Progenitor cell of endocrine pancreas (in vitro differentiated cells): ENCODE measurements around the gene SLC25A10. TPM values are rescaled to one million over a fixed set of nuclear protein-coding genes. Genes with fewer than 3 reads are reported as not detected.

ENCODE experiments used
- DNase-seq: peaks from one replicate; pipeline ENCODE4 v3.0.0; 2021; ENCODE audit warnings: low spot score; ENCODE audit not compliant: unreplicated experiment
- H3K27ac Mint-ChIP-seq: 2 replicates; pipeline ENCODE4 v1.8.0; 2021; ENCODE audit warnings: mild to moderate bottlenecking, moderate library complexity, mixed read lengths
- H3K27me3 Mint-ChIP-seq: 2 replicates; pipeline ENCODE4 v1.8.0; 2021; ENCODE audit warnings: mixed read lengths
- H3K36me3 Mint-ChIP-seq: 2 replicates; pipeline ENCODE4 v1.8.0; 2022; ENCODE audit warnings: mixed read lengths; ENCODE audit not compliant: insufficient read depth
- H3K4me1 Mint-ChIP-seq: 2 replicates; pipeline ENCODE4 v1.8.0; 2021; ENCODE audit warnings: low read depth, mixed read lengths
- H3K4me3 Mint-ChIP-seq: 2 replicates; pipeline ENCODE4 v1.8.0; 2021; ENCODE audit warnings: low read depth, mild to moderate bottlenecking, moderate library complexity, mixed read lengths
- H3K9me3 Mint-ChIP-seq: 2 replicates; pipeline ENCODE4 v1.8.0; 2021; ENCODE audit warnings: low read depth, mixed read lengths
- CTCF ChIP-seq: fragments of 200-600 bp; sonication (generic); IDR thresholded peaks from one replicate; pipeline ENCODE4 v1.5.0; 2021; ENCODE audit warnings: antibody characterized with exemption, mild to moderate bottlenecking; ENCODE audit not compliant: unreplicated experiment
- total RNA-seq: library from RNA; stranded (reverse); gene quantifications from 2 replicates; pipeline ENCODE4 v1.2.1, GENCODE V29; 2021

SLC25A10 gene
- total RNA-seq, 1 donor from 2014 or later, result 36.9 TPM

- Mint-ChIP-seq H3K27me3 (no peaks in the 10 kb centered on the region), H3K27ac (no peak overlapping the region), H3K36me3 (peaks cover 6% of the 10 kb centered on the region), H3K9me3 (no peaks in the 10 kb centered on the region), H3K4me1 (peaks cover 3% of the 10 kb centered on the region), H3K4me3 (no peak overlapping the region)
- no peak for TF ChIP-seq CTCF
- DNase-seq, result no peak
Observed at GRCh38 chr17:81676906-81677305, 35.2 kb upstream of the SLC25A10 start.

- Mint-ChIP-seq H3K4me1 (peaks cover 16% of the 10 kb centered on the region), H3K27ac (no peak overlapping the region), H3K4me3 (no peak overlapping the region), H3K36me3 (peaks cover 2% of the 10 kb centered on the region), H3K27me3 (no peaks in the 10 kb centered on the region), H3K9me3 (no peaks in the 10 kb centered on the region)
- DNase-seq, result no peak
- no peak for TF ChIP-seq CTCF
Observed at GRCh38 chr17:81680150-81680549, 31.9 kb upstream of the SLC25A10 start.

GRCh38 chr17:81681672-81682071 lies 30.4 kb upstream of the SLC25A10 start:
- H3K4me3 Mint-ChIP-seq, result no peak overlapping the region
- no peak for DNase-seq
- H3K36me3 Mint-ChIP-seq, result peaks cover 3% of the 10 kb centered on the region
- H3K27me3 Mint-ChIP-seq, result no peaks in the 10 kb centered on the region
- TF ChIP-seq CTCF, result no peak
- peaks cover 13% of the 10 kb centered on the region for H3K4me1 Mint-ChIP-seq
- no peaks in the 10 kb centered on the region for H3K9me3 Mint-ChIP-seq
- no peak overlapping the region for H3K27ac Mint-ChIP-seq

DNA sequence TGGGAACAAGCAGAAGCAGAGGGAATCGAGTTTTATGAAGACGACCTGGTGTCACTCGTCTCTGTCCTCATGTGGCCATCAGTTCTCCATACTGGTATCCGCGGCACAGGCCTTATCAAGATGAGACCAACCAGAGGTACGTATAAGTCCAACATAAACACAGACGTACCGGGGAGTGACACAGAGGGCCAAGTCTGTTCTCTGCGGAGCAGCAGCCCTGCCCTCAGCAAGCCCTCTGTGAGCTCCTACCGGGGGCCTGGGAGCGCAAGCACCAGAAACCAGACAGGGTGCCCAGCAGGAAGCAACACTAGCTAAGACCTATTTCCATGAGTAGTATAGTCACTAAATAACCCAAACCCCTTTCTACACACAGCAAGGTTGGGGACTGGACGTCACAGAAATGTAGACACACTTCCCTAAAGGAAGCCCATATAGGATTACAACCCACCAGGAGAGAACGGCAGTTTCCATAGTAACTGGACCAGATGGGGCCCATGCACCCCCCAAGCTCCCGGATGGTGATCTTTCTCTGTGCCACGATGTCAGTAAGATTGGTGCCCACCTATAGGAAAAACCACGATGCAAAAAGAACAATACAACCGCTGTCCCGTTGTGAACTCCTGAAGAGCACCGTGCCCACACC lies 29.4 kb upstream of the SLC25A10 start:
- TF ChIP-seq CTCF, result no peak
- H3K4me1 Mint-ChIP-seq, result peaks cover 13% of the 10 kb centered on the region
- DNase-seq, result no peak
- no peaks in the 10 kb centered on the region for H3K27me3 Mint-ChIP-seq
- peak overlapping the region; percentile 89 for H3K4me3 Mint-ChIP-seq
- peaks cover 8% of the 10 kb centered on the region for H3K36me3 Mint-ChIP-seq
- H3K9me3 Mint-ChIP-seq, result no peaks in the 10 kb centered on the region
- H3K27ac Mint-ChIP-seq, result peak overlapping the region; percentile 88

- DNase-seq, result no peak
- H3K27me3 Mint-ChIP-seq, result no peaks in the 10 kb centered on the region
- TF ChIP-seq CTCF, result no peak
- peak overlapping the region; percentile 89 for H3K4me3 Mint-ChIP-seq
- H3K36me3 Mint-ChIP-seq, result peaks cover 8% of the 10 kb centered on the region
- H3K27ac Mint-ChIP-seq, result peak overlapping the region; percentile 88
- H3K9me3 Mint-ChIP-seq, result no peaks in the 10 kb centered on the region
- peaks cover 13% of the 10 kb centered on the region for H3K4me1 Mint-ChIP-seq
Observed at GRCh38 chr17:81683208-81683583, 28.9 kb upstream of the SLC25A10 start.
